NT2/D1 (cell line): ENCODE results near the gene HAUS1.

Experiments
- YY1 ChIP-seq: IDR thresholded peaks from 2 replicates; pipeline ENCODE4 v1.6.1; 2011; ENCODE audit not compliant: insufficient read length, insufficient read depth
- ZNF274 ChIP-seq: IDR thresholded peaks from 2 replicates; pipeline ENCODE4 v1.6.1; 2011; ENCODE audit warnings: mild to moderate bottlenecking, low read depth, low read length

DNA sequence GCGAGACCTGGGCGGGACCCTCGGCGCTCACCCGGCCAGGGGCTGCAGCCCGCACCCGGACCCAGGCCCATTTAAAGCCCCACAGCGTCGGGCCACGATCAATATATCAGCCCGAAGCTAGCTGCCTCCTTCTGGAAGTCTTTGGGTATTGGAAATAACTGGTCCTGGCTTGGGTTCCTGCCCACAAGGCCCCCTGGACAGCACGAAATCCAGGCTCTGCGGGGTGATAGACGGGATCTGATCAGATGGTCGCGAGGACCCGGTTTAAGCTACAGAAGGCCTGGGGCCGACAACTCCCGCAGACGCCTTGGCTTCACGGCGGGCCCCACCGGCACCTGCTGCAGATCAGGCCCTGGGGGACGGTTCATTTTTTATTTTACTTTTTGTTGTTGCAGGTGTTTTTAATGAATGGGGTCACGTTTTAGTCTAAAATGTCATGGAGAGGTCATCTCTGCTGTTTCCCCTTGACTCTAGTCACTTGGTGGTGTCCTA, 31.8 kb upstream of the HAUS1 start:
- no peak for TF ChIP-seq YY1
- TF ChIP-seq ZNF274: no peak
